OCI-LY3 (cell line): ENCODE measurements around the gene IL1R1.
A peak's percentile ranks its signal among the peaks of the same experiment; 100 is the strongest.

Experiments used
- H2AFZ ChIP-seq: fragments of 200-600, 300-600 bp; shearing (Covaris generic); 2 replicates; pipeline ENCODE4 v1.6.0; 2014; ENCODE audit warnings: antibody characterized with exemption, low read depth, low read length
- H3K27ac ChIP-seq: fragments of 200-600, 300-600 bp; sonication (generic); 2 replicates; pipeline ENCODE4 v1.5.1; 2014; ENCODE audit warnings: mild to moderate bottlenecking, low read length, moderate library complexity, mixed read lengths
- H3K27me3 ChIP-seq: fragments of 200-600, 300-600 bp; sonication (generic); 2 replicates; pipeline ENCODE4 v1.6.1; 2014; ENCODE audit warnings: low read depth, low read length, mixed read lengths
- H3K36me3 ChIP-seq: fragments of 200-600, 300-600 bp; sonication (generic); replicated peaks from 2 replicates; pipeline ENCODE3; 2014; ENCODE audit warnings: low read depth, low read length, mixed read lengths
- H3K4me1 ChIP-seq: fragments of 300-600, 200-600 bp; sonication (generic); 2 replicates; pipeline ENCODE4 v1.6.1; 2014; ENCODE audit warnings: low read length, mixed read lengths
- H3K4me2 ChIP-seq: fragments of 200-600, 300-600 bp; sonication (generic); 2 replicates; pipeline ENCODE4 v1.6.1; 2014; ENCODE audit warnings: low read length, mixed read lengths
- H3K4me3 ChIP-seq: fragments of 300-600, 200-600 bp; sonication (generic); 2 replicates; pipeline ENCODE4 v1.5.1; 2014; ENCODE audit warnings: antibody characterized with exemption, mild to moderate bottlenecking, low read length, moderate library complexity
- H3K79me2 ChIP-seq: fragments of 300-600, 200-600 bp; shearing (Covaris generic); 2 replicates; pipeline ENCODE4 v1.6.1; 2014; ENCODE audit warnings: mild to moderate bottlenecking, low read length, mixed read lengths
- H3K9ac ChIP-seq: fragments of 300-600, 200-600 bp; shearing (Covaris generic); 2 replicates; pipeline ENCODE4 v1.6.0; 2014; ENCODE audit warnings: mild to moderate bottlenecking, low read length, moderate library complexity
- H3K9me3 ChIP-seq: fragments of 200-600, 300-600 bp; shearing (Covaris generic); 2 replicates; pipeline ENCODE4 v1.6.1; 2014; ENCODE audit warnings: low read length, mixed read lengths; ENCODE audit not compliant: insufficient read depth
- H4K20me1 ChIP-seq: fragments of 200-600, 300-600 bp; sonication (generic); 2 replicates; pipeline ENCODE4 v1.6.1; 2016; ENCODE audit warnings: low read length, mixed read lengths; ENCODE audit not compliant: insufficient read depth
- EZH2phosphoT487 ChIP-seq: fragments of 200-600 bp; shearing (Covaris generic); IDR thresholded peaks from 2 replicates; pipeline ENCODE4 v1.6.1; 2018; ENCODE audit warnings: antibody characterized with exemption, mixed run types, low read depth
- TF ChIP-seq, protein P1 (sequence below): fragments of 200-600, 300-600 bp; sonication (generic); IDR thresholded peaks from 2 replicates; pipeline ENCODE4 v1.5.1; 2014; ENCODE audit warnings: antibody characterized with exemption, low read length, low read depth

IL1R1 gene

DNA sequence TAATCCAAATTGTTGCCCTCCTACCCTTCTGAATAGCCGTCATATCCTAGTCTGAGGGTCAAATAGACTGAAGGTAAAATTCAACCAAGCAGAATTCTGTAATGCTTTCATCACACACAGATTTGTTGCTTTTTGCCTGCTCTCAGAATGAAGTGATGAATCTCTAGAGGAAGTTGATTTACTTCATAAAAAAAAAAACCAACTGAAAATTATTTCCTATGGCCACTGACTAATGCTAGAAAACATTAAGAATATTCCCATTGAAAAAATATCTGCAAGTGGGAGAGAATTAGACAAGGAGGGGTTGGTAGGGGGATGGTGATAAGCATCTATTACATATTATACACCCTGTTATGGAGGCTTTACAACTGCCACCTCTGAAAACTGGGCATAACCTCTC lies 42.0 kb downstream of the IL1R1 start:
- no peak for TF ChIP-seq EZH2phosphoT487
- TF ChIP-seq, protein P1, sequence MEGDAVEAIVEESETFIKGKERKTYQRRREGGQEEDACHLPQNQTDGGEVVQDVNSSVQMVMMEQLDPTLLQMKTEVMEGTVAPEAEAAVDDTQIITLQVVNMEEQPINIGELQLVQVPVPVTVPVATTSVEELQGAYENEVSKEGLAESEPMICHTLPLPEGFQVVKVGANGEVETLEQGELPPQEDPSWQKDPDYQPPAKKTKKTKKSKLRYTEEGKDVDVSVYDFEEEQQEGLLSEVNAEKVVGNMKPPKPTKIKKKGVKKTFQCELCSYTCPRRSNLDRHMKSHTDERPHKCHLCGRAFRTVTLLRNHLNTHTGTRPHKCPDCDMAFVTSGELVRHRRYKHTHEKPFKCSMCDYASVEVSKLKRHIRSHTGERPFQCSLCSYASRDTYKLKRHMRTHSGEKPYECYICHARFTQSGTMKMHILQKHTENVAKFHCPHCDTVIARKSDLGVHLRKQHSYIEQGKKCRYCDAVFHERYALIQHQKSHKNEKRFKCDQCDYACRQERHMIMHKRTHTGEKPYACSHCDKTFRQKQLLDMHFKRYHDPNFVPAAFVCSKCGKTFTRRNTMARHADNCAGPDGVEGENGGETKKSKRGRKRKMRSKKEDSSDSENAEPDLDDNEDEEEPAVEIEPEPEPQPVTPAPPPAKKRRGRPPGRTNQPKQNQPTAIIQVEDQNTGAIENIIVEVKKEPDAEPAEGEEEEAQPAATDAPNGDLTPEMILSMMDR, result no peak
- Histone ChIP-seq H3K27ac (no peak overlapping the region), H3K4me3 (no peak overlapping the region)

DNA sequence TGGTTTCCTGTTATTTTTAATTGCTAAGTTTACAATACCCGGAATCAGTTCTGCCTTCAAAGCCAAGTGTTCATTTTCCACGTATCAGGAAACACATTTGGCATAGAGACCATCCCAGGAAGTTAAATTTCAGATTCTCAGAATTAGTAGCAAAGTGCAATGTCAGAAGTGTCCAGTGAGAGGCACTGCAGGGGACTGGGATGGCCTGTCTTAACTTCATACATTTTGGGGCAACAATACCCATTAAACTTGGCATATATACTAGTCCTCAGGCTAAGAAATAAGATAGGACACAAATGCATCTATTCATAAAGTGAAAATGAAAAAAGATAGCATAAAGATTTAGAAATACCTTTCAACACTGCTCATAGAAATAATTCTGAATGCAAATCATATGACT lies 42.8 kb downstream of the IL1R1 start:
- H3K9me3 ChIP-seq, result no peaks in the 10 kb centered on the region
- H3K27ac ChIP-seq, result no peak overlapping the region
- no peak overlapping the region for H2AFZ ChIP-seq
- no peaks in the 10 kb centered on the region for H3K36me3 ChIP-seq
- no peak overlapping the region for H3K4me2 ChIP-seq
- H3K27me3 ChIP-seq, result no peaks in the 10 kb centered on the region; the same call in 1 of the 2 replicates
- TF ChIP-seq EZH2phosphoT487, result no peak
- TF ChIP-seq, protein P1, result peak; percentile 68
- H3K4me3 ChIP-seq, result no peak overlapping the region
- H3K79me2 ChIP-seq, result no peaks in the 10 kb centered on the region
- H3K9ac ChIP-seq, result no peak overlapping the region
- H4K20me1 ChIP-seq, result no peaks in the 10 kb centered on the region
- H3K4me1 ChIP-seq, result no peaks in the 10 kb centered on the region

More for the DNA sequence above, 42.0 kb downstream of the IL1R1 start:
- H3K36me3 ChIP-seq, result no peaks in the 10 kb centered on the region
- H3K9ac ChIP-seq, result no peak overlapping the region
- no peaks in the 10 kb centered on the region for H3K9me3 ChIP-seq
- no peak overlapping the region for H3K4me2 ChIP-seq
- no peaks in the 10 kb centered on the region; the same call in 1 of the 2 replicates for H3K27me3 ChIP-seq
- H3K79me2 ChIP-seq, result no peaks in the 10 kb centered on the region
- H2AFZ ChIP-seq, result no peak overlapping the region
- no peaks in the 10 kb centered on the region for H3K4me1 ChIP-seq
- no peaks in the 10 kb centered on the region for H4K20me1 ChIP-seq

DNA sequence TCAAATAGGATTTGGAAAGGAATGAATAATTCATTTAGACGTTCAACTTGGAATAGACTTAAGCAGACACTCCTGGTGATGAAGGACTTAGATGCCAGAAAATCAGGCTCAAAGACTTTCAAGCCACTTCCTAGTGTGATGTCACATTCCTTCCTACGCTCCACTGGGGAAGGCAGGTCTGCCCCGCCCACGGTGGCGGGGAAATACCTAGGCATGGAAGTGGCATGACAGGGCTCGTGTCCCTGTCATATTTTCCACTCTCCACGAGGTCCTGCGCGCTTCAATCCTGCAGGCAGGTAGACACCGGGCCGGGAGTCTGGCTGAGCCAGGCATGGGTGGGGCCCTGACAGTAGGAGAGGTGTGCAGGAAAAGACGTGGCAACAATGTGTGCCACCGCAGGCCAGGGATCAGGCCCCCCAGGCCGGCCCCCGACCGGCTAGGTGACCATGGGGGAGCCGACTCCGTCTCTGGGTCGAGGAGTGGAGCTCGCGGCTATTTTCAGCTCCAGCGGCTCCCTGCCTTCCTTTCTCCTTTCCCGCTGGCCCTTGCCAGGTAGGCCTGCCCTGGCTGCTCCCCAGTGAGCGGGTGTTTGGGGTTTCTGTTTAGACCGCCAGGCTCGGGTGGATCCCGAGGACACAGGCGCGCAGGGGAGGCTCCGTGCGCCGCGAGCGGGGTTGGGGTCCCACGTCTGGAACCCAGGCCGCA lies 44.4 kb downstream of the IL1R1 start, which contains the start of gene IL1RL2:
TSS of gene IL1RL2 (plus strand) at position 233 of the 705 bp plus-strand sequence. CDS start 845 bp downstream, outside the sequence.
- Histone ChIP-seq H4K20me1 (no peaks in the 10 kb centered on the region), H3K9me3 (no peaks in the 10 kb centered on the region), H3K4me3 (no peak within 1 kb of the TSS), H2AFZ (no peak within 1 kb of the TSS), H3K79me2 (no peaks in the 10 kb centered on the region), H3K4me2 (no peak within 1 kb of the TSS), H3K9ac (no peak within 1 kb of the TSS), H3K27ac (no peak within 1 kb of the TSS), H3K36me3 (no peaks in the 10 kb centered on the region), H3K4me1 (no peaks in the 10 kb centered on the region), H3K27me3 (no peaks in the 10 kb centered on the region; the same call in 1 of the 2 replicates)
- TF ChIP-seq EZH2phosphoT487, result no peak
- TF ChIP-seq, protein P1, result no peak

DNA sequence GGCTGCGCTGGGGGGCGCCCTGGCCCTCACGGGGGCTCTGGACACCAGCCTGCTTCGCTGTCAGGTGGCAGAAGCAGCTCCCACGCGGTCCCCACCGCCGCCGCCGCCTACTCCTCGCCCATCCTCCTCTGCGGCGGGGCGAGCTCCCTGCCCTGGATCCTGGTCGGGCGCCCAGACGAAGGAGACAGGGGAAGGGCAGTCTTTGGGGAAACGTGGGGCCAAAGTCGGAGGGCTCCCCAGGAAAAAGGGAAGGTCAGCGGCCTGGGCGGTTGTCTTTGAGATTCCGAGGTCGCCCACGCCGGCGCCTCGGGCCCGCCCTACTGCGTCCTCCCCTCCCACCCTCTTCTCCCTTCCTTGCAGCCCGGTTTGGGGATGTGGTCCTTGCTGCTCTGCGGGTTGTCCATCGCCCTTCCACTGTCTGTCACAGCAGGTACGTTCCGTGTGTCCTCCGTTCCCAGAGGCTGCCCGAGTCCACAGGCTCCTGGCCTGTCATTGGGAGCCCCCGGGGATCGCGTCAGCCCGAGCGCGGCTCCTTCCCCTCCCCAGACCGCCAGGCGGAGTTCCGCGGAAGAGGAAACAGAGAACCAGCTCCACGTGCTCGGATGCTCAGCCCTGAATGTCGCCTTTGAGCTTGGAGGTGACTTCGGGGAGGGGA lies 45.1 kb downstream of the IL1R1 start:
- H3K27ac ChIP-seq, result no peak overlapping the region
- no peak overlapping the region for H3K4me2 ChIP-seq
- no peaks in the 10 kb centered on the region for H4K20me1 ChIP-seq
- no peaks in the 10 kb centered on the region for H3K79me2 ChIP-seq
- H3K4me1 ChIP-seq, result no peaks in the 10 kb centered on the region
- H3K9me3 ChIP-seq, result no peaks in the 10 kb centered on the region
- peaks cover 4% of the 10 kb centered on the region for H3K27me3 ChIP-seq
- TF ChIP-seq, protein P1, result no peak
- no peak for TF ChIP-seq EZH2phosphoT487
- no peak overlapping the region for H3K9ac ChIP-seq
- H2AFZ ChIP-seq, result no peak overlapping the region
- no peaks in the 10 kb centered on the region for H3K36me3 ChIP-seq
- H3K4me3 ChIP-seq, result no peak overlapping the region
